ENCODE data around the gene MOV10L1.

Gene MOV10L1

DNA sequence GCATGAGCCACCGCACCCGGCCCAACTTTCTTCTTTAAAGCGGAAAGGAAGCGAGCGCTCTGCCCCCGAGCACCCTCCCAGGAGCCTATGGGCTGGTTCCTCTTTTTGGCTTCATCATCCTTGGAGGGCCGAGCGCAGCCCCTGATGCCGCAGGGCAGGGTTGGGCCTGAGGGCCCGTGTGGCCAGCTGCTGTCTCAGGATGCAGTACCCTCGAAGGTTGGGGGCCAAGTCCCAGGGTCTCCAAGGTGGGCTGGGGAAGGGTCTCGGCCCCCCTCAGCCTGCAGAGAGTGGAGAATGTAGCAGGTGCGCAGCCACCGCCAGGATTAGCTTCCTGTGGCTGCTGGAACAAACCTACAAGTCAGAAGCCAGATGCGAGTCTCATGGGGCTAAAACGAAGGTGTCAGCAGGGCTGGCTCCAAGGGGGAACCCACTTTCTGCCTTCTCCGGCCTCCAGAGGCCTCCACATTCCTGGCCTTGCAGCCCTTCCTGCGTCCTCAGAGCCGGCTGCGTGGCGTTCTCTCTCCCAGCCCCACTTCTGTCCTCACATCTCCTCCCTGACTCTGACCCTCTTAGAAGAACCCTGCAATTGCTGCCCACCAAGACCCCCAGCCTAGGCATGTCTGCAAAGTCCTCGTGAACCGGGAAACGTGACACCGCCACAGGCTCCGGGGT is 83.6 kb downstream of the MOV10L1 start:
- in situ Hi-C loops (cut with HindIII; ENCODE audit: low sequenced_read_pairs), result no loop called here

DNA sequence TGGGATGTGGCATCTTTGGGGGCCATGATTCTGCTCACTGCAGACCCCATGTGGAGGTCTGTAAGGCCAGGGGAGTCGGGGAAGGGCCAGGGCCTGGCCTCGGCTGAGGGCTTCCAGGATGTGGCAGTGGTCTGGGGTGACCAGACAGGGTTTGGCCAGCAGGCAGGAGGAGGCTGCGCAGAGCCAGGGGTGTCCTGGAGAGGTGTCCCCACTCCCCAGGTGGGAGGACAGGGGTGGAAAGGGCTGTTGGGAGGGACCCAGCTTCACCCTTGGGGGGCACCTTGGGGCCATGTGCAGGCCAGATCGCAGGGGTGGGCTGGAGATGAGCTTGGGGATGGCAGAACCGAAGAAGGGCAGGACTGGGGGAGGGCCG is 84.2 kb downstream of the MOV10L1 start:
- in situ Hi-C loops (cut with HindIII; ENCODE audit: low sequenced_read_pairs), result no loop called here

DNA sequence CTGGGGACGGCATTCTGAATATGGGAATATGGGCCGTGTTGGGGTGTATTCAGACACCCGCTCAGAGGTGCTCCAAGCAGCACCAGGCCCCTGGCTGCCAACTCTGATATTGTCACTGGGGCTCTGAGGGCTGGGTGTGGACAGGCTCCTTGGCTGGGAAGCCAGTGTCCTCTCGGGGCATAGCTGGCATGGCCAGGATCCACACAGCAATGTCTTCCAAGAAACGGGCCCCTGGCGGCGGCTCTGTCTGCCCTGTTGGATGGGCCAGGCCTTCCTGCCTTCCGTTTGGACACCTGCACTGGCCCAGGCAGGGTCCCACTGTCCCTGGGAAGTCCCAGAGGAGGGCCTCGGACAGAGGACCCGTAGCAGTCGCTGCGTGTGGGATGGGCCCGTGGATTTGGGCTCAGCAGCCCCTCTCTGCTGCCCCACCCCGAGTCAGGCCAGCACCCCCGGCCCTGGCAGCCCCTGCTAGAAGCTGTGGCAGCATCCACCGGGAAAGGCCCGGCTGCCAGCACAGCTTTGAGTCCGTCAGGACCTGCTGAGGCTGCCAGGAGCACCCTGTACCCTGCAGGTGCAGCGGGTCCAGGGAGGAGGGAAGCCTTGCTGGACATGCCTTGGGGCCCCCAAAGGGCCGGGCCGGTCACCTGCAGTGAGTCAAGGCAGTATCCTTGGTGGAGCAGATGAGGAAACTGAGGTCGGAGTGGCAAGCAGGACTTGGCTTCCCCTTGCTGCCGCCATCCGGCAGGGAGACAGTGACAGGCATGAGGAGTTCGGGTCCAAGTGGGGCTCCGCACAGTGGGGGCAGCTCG is 84.8 kb downstream of the MOV10L1 start:
- in situ Hi-C loops (cut with HindIII; ENCODE audit: low sequenced_read_pairs), result no loop called here

DNA sequence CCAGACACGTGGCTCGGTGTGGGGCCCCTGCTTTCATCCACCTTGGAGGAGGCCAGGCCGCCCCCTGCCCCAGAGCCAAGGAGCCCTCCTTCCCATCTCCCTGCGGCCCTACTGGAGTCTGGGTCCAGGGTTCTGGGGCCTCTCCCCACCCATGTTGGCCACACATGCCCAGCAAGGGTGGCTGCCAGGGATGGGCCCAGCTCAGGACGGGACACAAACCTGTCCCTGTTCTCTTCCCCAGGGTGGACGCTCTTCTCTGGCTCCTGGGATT is 85.3 kb downstream of the MOV10L1 start:
- in situ Hi-C loops (cut with HindIII; ENCODE audit: low sequenced_read_pairs), result no loop called here

DNA sequence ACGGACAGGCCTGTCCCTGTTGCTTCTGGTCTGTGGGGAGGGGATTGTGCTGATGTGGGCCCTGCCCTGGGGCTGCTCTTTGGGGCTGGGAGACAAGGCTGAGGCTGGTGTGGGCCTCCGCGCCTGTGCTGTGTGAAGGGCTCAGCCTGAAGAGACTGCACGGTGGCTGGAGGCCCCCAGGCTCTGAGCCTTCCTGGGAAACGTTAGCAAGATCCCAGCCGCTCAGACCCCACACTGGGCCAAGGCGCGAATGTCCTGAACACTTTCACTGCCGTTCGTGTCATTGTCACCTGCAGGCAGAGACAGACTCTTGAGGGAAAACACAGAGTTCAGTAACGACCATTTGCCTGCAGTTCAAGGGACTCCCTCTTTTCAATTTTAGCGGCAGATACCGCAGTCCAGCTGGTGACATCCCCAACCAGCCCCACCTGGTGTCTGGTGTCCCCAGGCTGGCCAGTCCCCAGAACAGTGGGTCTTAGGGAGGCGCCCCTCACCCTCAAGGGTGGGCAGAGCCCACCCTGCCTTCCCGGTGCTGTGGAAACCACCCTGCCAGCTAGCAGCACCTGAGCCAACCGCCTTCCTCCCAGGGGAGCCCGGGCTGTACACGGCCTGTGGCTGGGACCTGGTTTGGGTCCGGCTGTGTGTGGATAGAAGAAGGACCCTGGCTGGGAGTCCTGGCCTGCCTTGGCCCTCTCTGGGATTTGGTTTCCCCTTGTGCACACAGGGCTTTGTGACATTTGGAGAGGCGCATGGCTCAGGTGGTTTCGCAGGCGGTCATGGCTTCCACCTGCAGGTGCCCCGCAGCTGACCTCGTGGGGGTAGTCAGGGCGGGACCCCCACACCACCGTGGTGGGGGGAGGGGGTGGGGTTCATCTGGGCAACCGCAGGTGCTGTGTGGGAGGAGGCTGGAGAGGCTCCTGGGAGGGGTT is 86.4 kb downstream of the MOV10L1 start:
- in situ Hi-C loops (cut with HindIII; ENCODE audit: low sequenced_read_pairs), result no loop called here

DNA sequence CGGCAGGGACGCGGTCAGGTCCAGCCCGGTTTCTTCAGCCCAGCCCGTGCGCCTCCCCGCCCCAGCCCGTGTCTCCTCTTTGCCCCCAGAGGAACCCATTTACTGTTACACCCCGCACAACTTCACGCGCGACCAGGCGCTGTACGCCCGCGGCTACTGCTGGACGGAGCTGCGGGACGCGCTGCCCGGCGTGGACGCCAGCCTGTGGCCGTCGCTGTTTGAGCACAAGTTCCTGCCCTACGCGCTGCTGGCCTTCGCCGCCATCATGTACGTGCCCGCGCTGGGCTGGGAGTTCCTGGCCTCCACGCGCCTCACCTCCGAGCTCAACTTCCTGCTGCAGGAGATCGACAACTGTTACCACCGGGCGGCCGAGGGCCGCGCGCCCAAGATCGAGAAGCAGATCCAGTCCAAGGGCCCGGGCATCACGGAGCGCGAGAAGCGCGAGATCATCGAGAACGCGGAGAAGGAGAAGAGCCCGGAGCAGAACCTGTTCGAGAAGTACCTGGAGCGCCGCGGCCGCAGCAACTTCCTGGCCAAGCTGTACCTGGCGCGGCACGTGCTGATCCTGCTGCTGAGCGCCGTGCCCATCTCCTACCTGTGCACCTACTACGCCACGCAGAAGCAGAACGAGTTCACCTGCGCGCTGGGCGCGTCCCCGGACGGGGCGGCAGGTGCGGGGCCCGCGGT is 87.2 kb downstream of the MOV10L1 start:
- in situ Hi-C loops (cut with HindIII; ENCODE audit: low sequenced_read_pairs), result no loop called here

DNA sequence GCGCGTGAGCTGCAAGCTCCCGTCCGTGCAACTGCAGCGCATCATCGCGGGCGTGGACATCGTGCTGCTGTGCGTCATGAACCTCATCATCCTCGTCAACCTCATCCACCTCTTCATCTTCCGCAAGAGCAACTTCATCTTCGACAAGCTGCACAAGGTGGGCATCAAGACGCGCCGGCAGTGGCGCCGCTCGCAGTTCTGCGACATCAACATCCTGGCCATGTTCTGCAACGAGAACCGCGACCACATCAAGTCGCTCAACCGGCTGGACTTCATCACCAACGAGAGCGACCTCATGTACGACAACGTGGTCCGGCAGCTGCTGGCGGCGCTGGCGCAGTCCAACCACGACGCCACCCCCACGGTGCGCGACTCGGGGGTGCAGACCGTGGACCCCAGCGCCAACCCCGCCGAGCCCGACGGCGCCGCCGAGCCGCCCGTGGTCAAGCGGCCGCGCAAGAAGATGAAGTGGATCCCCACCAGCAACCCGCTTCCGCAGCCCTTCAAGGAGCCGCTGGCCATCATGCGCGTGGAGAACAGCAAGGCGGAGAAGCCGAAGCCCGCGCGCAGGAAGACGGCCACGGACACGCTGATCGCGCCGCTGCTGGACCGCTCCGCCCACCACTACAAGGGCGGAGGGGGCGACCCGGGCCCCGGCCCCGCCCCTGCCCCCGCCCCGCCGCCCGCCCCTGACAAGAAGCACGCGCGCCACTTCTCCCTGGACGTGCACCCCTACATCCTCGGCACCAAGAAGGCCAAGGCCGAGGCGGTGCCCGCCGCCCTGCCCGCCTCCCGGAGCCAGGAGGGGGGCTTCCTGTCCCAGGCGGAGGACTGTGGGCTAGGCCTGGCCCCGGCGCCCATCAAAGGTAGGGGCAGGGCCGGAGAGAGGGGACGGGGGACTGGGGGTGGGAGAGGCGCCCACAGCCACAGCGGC is 88.0 kb downstream of the MOV10L1 start:
- in situ Hi-C loops (cut with HindIII; ENCODE audit: low sequenced_read_pairs), result no loop called here

DNA sequence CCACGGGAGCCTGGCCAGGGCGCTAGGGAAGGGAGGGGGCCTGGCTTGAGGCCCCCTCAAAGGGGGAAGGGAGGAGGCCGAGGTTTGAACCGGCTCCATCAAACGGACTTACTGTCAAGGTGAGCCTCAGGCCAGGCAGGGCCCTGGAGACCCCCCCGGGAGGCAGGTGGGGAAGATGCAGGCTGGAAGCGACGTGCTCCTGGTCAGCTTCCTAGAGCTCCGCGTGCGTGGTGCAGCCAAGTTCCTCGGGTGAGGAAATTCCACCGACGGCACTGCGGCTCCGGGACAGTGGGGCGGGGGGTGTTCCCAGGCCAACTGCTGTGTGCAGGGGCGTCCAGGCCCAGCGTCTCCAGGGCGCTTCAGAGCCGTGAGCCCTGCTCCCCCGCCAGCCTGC is 88.7 kb downstream of the MOV10L1 start:
- in situ Hi-C loops (cut with HindIII; ENCODE audit: low sequenced_read_pairs), result no loop called here

DNA sequence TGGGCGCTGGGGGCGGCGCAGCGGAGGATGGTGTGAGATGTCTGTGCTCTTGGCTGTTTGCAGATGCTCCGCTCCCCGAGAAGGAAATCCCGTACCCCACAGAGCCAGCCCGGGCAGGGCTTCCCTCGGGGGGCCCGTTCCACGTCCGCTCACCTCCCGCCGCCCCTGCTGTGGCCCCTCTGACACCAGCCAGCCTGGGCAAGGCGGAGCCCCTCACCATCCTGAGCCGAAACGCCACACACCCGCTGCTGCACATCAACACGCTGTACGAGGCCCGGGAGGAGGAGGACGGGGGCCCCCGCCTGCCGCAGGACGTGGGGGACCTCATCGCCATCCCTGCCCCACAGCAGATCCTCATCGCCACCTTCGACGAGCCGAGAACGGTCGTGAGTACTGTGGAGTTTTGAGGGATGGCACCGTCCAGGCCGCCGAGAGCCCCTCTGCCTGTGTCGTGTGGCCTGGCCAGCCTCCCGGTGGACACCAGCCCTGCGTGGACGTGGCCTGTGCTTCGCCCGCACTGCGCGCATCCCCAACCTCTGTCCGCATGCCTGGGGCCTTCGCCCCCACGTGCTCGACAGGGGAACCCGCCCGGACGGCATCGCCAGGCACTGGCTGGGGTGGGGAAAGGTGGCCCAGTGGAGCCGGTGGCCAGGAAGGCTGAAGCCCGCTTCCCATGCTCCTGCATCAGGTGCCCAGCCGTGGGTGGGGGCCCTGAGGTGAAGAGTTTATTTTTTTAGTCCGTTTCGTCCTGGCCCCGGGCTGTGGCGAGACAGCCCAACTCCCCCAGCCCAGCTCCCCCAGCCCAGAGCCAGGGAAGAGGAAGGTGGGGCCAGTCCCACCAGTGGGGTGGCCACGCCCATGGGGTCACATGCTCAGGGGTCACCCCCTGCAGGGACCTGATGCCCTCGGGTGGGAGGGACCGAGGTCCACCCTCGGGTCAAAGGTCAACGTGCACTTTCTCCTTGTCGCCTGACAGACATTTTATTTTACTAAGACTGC is 89.4 kb downstream of the MOV10L1 start:
- in situ Hi-C loops (cut with HindIII; ENCODE audit: low sequenced_read_pairs), result no loop called here

DNA sequence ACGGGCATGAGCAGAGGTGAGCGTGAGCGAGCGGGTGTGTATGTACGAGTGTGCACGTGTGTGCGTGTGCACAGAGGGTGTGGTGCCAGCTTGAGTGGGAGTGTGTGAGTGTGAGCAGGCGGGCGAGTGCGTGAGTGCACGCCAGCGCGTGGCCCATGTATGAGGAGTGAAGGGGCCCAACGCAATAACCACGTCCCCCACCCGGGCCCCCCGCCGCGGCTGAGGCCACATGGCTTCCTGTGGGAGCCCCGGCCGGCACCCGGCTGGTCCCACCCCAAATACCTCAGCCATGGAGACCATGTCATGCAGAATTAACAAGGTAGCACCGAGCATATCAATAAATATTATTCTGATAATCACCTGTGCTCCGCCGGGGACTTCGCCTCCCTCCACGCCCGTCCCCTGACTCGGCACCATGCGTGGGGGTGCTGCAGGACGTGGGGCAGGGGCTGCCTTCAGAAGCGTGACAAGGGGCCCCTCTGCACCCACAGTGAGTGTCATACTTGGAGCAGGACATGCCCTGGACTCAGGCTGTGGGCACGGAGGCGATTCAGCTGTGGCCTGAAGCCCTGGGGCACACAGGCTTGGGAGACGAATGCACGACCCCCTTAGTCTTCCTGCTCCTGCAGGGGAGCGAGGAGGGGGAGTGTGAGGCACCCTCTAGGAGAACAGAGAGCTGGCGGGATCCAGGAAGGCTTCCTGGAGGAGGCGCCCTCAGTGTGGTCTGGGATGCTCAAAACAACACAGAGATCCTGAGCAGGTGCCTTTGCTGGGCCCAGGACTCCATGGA is 90.3 kb downstream of the MOV10L1 start:
- in situ Hi-C loops (cut with HindIII; ENCODE audit: low sequenced_read_pairs), result no loop called here

DNA sequence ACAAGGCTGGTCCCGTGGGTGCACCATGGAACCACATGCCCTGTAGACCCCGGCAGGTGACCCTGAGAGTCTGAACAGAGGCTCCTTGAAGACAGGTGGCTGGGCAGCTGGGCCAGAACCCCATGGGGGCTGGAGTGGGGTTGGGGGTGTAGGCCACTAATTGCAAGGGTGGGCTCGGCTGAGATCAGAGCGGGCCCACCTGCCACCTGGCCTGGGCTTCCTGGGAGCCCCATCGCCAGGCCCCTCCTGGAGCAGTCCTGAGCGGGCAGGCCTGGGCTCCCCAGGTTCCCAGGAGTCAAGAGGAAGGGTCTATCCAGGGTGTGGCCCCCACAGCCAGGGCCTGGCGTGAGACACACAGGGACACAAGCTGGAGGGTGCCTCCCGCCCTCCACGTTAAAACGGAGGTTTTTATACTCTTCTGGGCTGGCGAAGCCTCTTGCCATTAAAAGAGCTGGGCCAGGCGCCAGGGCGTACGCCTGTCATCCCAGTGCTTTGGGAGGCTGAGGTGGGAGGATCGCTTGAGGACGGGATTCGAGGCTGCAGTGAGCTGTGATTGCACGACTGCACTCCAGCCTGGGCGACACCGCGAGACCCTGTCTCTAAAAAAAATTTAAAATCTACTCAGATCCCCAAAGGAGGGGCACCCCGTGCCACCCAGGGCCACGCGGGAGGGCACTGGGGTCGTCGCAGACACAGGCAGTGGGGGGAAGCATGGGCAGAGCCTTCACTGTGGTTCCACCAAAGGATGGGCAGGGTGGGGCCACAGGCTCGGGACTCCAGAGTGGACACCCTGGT is 91.1 kb downstream of the MOV10L1 start:
- in situ Hi-C loops (cut with HindIII; ENCODE audit: low sequenced_read_pairs), result no loop called here

DNA sequence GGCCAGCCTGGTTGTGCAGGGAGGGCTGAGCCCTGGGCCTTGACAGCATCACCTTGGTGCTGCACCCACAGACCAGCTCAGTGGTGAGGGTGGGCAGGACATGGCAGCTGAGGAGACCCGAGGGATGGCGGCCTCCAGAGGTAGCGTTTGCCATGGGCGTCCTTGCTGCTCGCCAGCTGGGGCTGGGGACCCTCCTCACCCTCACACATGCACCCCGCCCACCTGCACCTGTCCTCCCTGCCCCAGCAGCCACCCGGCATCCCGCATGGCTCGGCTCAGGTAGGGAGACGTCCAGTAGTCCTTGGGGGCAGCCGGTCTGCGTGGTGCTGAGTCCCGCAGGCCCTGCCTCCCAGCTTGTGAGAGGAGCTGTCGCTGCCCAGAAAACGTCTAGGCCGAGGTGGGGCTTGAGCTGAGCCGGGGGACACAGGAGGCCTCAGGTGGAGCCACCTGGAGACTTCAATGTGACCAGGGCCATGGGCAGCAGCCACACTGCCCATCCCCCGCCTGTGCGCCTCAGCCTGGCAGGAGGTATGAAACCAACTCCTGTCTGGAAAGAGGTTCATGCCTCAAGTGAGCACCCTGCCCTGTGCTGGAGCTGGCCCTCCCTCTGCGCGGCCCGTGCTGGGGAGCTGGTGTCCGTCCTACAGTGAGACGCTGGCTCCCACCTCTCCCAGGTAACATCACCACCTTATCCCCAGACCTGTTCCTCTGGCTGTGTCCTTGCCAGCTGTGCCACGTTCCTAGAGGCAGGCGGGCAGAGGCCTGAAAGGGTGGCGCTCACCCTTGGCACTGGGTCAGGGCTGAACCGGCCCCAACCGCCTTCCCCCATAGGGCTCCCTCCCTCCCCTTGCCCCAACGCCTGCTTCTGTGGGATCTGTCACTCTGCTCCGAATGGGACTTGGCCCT is 92.6 kb downstream of the MOV10L1 start:
- in situ Hi-C loops (cut with HindIII; ENCODE audit: low sequenced_read_pairs), result no loop called here

DNA sequence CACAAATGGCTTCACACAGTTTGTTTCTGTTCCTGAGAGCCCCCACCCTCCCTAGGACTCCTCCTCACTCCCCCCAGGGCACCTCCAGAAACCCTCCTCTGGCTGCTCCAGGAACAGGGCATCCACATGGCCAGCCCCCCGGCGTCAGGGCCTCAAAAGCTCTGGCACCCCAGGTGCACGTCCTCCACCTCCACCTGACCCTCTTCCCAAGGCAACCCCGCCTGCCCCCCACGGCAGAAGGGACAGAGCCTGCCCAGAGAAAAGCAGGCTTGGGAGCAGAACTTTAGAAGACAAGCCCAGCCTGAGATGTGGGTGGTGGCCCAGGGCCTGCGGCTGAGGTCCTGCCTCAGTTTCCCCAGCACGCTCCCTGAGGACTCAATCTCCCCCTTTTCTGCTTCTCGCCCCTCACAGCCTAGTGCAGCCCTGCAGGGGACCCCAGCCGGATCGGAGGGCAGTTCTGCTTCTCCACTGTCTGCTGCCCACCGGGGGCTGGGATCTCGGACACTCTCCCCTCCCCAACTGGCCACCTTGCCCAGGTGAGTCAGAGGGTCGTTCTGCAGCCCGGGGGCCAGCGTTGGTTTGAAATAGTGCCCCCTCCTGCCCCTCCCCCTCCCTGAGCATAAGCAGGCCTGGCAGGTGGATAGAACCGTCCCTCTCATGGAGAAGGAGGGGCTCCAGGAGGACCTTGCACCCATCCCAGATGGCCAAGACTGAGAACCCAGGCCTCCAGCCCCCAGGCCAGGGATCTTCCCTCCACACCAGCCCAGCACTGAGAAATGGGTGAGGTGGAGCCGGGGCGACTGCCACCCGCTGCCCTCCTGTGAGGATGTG is 93.5 kb downstream of the MOV10L1 start:
- in situ Hi-C loops (cut with HindIII; ENCODE audit: low sequenced_read_pairs), result no loop called here

DNA sequence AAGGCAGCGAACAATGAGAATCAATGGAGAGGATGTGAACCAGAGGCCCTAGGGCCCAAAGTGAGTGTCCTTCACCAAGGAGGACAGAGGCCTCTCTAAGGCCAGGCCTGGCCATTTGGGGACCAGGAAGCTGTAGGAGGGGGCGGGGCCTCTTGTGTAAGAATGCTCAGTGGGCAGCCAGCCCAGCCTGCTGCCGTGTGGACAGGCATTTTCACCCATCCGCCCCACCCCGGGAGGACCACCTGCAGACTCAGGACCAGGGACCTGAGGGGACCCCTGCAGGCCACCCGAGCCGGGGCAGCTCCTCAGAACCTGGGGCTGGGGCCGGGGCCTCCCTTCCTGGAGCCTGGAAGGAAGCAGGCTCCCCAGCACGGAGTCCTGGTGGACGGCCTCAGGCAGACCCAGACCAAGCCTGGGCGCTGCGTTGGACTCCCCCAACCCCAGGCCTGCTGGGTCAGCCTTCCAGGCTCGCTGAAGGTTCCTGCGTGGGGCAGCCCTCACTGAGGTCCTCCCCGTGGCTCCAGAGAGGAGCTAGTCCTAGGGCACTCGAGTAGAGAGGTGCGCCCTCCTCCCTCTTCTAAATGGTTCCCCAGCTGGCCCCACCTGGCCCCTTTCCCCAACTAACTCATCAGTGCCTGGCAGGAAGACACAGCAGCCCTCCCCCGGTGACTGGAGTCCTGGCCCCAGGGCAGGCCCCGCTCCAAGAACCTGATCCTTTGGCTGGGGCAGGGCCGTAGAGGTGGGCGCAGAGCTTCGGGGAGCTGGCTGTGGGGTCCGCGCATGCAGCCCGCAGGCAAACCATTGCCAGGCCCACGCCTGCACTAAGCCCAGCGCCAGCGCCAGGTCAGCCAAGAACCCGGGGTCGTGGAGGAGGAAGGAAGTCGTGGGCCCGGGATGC is 94.4 kb downstream of the MOV10L1 start:
- in situ Hi-C loops (cut with HindIII; ENCODE audit: low sequenced_read_pairs), result no loop called here

Measured in DLD1 (cell line).